Measurements from ENCODE around the gene CDCA5.

DNA sequence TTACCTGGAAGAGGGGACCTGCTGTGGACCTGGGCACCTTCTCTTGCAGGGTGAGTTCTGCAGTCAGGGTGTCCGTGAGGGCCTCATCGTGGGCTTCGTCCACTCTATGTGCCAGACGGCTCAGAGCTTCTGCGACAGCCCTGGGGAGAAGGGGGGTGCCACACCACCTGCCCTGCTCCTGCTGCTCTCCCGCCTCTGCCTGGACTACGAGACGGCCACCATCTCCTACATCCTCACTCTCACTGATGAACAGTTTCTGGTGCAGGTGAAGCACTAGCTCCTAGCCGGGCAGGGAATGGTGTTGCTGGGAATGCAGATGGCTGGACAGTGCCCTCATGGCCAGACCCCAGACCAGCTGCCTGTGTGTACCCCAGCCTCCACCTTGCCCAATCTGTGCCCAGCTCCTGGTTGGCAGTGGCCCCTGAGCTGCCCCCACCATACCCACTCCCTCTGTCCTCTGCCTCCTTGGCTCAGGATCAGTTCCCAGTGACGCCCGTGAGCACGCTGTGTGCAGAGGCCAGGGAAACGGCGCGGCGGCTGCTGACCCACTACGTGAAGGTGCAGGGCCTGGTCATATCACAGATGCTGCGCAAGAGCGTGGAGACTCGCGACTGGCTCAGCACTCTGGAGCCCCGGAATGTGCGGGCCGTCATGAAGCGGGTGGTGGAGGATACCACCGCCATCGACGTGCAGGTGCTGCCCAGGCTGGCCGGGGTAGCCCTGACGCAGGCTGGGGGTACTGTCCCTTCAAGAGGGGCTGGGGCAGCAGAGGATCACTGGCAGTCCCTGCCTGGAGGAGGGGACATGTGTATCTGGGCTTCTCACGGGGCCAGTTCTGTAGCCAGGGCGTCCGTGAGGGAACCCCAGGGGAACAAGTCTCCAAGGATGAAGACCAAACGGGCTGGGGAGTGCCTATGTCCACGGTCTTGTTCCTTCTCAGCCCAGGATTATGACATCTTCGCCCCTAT is 25.7 kb upstream of the CDCA5 start:
- TF ChIP-seq, protein P1, sequence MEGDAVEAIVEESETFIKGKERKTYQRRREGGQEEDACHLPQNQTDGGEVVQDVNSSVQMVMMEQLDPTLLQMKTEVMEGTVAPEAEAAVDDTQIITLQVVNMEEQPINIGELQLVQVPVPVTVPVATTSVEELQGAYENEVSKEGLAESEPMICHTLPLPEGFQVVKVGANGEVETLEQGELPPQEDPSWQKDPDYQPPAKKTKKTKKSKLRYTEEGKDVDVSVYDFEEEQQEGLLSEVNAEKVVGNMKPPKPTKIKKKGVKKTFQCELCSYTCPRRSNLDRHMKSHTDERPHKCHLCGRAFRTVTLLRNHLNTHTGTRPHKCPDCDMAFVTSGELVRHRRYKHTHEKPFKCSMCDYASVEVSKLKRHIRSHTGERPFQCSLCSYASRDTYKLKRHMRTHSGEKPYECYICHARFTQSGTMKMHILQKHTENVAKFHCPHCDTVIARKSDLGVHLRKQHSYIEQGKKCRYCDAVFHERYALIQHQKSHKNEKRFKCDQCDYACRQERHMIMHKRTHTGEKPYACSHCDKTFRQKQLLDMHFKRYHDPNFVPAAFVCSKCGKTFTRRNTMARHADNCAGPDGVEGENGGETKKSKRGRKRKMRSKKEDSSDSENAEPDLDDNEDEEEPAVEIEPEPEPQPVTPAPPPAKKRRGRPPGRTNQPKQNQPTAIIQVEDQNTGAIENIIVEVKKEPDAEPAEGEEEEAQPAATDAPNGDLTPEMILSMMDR (IDR thresholded peaks at IDR 0.05; ENCODE audit: low read depth, low read length) = no peak
- TF ChIP-seq EZH2phosphoT487 (IDR thresholded peaks at IDR 0.05; ENCODE audit: low read depth) = no peak

Data from OCI-LY3 (cell line).